NCI-H446 (cell line): Measurements from ENCODE around the gene C10orf95.

Experiments
- DNase-seq, 2 experiments: peaks; one replicate each; lab custom pipeline; 2025; lab: John Stamatoyannopoulos, UW

C10orf95 gene

DNA sequence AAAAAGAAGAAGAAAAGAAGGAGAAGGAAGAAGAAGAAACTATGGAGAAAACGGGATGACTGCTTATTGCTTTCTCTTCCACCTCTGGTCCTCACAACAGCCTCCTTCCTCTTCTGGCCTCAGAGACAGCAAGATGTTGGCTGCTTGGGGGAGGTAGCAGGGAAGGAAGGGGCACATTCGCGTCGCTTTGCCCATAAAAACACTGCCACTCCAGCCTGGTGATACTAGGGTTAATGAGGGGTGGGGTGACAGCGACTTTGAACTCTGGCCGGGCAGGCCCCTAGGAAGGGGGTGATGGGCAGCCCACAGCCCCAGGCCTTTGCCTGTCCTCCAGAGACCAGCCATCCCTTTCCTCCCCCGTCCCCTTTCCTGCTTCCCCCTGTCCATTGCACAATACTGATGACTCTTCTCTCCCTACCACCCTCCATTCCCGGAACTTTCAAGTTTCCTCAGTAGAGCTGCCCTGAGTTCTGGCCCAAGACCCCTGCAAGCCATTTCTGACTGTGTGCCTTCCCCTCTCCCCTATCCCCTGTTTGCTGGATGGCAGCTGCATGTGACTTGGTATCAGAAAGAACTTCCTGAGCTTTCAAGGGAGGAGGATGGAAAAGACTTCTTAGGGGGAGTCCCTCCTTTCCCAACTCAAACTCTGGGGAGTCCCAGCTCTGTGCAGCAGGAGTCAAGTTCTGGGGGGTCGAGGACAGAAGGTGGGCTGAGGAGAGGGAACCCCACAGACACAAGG lies 16.8 kb downstream of the C10orf95 start:
- no peak for DNase-seq

DNA sequence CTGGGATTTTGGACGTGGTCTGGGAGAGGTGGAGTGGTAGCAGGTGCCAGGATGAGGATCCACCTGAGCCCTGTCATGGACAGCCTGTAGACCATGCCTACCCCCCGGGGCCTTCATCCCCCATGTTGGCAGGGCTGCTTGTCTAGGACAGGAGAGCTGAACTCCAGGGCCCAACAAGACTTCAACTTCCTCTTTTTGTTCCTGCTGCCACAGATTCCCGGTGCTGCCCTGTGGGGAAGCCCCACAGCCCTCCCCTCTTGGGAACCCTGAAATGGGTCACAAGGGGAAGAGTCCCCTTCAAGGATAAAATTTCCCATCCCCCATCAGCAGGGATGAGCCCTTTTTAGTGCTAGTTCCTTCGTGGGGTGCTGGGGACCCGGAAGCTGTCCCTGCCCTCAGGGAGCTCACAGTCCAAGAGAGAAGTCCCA lies 17.7 kb downstream of the C10orf95 start:
- no peak for DNase-seq

DNA sequence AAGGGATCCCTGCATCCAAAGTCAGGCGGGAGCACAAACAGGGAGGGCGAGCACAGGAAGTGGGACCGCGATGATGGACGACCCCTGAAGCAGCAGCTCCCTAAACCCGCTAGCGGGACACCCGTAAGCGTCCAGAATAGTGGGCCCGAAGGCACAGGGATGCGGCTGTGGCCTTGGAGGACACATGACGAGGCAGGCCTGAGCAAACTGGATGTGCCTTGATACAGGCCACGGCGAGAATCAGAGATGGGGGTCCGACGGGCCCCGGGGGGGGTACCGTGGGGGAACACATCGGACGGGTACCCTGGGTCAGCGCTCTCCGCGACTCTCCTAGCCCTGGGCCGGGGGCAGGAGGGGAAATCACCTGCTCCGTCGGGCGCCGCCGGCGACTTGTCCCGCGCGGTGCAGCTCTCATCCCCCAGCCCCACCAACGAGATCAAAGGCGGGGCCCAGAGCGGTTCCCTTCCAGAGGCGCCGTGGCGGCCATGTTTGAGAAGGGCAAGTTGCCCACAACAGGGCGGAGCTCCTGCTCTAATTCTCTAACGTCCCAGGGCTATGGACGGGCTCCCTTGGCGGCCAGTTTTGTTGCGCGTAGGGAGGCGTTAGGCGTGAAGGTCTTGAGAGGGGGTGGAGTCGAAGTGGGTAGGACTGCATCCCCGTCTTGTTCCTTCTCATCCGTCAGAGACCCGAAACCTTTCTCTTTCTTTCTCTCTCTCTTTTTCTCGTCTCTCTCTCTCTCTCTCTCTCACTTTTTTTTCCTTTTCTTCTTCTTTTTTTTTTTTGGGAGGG lies 19.0 kb downstream of the C10orf95 start, which contains the start of gene CUEDC2:
TSS of gene CUEDC2 (minus strand) at position 413 of the 789 bp plus-strand sequence. CDS start 7,386 bp downstream, outside the sequence.
- DNase-seq, result peak; percentile 86 to 96

DNA sequence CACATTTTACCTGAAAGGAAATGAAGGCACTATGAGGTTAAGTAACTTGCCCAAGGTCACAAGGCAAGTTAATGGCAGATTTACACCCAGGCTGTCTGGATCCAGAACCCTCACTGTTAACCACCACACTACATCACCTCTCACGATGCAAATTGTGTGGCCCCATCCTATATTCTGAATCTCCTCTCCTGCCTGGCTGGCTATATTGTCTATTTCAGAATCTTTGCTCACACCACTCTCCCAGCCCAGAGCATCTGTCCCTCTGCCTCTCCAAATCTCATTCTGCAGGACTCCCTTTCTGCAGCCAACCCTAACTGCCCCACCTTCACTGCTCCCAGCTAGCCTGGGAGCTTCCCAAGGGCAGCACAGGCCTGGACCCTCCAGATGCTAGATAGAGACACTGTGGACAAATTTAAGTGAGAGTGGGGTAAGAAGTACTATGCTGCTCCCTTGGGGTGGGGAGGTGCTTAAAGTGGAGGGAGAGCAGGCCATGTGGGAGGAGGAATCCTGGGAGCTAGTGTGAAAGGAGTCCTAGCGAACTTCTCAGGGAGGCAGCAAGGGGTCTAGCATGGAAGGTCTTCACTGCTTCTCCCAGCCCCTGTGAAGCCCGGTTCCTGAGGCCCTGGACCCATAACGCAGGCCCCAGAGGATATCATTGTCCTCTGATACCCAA lies 19.8 kb downstream of the C10orf95 start:
- no peak for DNase-seq

DNA sequence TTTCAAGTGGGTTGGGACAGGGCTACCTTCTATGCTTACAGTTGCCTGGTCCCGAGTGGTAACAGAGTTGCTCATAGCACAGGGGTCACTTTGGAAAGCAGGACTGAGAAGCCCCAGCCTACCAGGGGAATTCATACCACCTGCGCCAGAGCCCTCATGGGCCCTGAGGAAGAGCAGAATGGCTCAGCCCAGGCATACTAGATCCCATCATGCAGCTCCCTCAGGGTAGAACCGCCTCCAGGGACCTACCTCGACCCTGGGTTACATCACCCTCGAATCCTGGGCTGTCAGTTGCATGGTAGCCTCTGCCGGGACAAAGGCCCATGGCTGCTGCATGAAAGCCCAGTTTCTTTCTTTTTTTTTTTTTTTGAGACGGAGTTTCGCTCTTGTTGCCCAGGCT lies 21.9 kb downstream of the C10orf95 start:
- DNase-seq, result no peak

DNA sequence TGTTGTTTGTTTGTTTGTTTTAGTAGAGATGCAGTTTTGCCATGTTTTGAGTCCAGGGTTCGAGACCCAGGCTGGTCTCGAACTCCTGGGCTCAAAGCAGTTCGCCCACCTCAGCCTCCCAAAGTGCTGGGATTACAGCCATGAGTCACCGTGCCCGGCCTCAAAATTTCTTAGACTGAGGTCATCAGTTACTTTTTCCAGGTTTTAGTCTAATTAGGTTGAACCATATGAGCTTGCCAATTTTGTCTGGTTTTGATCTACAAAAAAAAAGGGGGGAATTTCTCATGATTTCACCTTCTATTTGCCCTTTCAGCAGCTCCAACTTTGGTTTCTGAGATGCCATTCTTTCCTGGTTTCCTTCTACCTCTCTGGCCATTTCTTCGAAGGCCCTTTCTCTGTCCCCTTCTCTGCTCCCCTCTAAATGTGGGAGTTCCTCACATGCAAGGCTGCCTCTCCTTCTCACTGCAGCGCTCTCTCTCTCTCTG lies 24.5 kb downstream of the C10orf95 start:
- no peak for DNase-seq

DNA sequence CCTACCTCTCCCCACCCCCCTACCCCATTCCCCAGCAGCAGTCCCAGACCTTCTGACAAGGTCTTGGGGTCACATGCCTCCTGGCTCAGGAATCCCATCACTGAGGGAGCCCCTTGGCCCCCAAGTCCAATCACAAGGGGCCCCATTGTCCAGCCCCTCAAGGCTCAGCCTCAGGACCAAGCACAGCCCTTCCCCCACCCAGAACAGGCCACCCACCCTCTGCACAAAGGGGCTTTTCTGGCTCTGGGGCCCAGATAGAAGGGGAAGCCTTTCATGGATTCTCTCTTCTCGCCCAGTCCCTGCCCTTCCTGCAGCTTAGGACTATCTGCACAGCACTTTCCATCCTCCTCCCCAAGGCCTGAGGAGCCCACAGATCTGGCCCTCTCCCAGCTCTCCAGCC lies 25.9 kb downstream of the C10orf95 start:
- DNase-seq, result no peak

DNA sequence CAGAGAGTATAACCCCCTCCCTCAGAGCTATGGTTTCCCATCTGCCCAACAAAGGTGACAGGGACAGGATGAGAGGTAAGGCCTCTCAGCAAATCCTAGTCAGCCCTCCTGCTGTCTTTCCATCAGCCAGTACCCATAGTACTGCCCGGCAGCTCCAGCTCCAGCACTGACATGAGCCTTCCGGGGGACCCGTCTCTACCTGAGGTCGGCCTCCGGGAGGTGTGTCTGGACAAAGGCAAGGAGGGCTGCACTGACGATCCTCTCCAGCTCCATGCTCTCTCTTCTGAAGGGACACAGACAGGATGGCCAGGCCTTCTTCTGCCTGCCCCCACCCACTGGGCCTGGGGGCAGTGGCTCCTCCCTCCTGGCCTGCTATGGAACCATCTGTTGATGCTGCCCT lies 26.4 kb downstream of the C10orf95 start:
- DNase-seq, result no peak

DNA sequence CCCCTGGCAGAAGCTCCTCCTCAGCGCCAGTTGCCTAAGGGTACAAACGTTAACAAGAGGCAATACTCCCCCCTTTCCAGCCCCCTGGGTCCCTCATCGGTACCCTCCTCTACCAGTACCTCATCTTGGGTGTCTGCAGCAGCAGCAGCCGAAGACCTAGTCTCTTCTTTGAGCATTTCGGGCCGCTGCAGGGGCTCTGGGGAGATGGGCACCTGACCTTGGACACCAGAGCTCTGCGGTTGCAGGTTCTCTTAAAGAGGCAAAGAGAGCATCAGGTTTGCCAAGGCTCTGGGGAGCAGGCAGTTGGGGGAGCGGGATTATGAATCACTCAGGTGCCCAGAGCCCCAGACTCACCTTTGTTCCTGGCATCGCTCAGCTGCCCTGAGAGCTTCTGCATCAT lies 27.2 kb downstream of the C10orf95 start:
- no peak for DNase-seq

DNA sequence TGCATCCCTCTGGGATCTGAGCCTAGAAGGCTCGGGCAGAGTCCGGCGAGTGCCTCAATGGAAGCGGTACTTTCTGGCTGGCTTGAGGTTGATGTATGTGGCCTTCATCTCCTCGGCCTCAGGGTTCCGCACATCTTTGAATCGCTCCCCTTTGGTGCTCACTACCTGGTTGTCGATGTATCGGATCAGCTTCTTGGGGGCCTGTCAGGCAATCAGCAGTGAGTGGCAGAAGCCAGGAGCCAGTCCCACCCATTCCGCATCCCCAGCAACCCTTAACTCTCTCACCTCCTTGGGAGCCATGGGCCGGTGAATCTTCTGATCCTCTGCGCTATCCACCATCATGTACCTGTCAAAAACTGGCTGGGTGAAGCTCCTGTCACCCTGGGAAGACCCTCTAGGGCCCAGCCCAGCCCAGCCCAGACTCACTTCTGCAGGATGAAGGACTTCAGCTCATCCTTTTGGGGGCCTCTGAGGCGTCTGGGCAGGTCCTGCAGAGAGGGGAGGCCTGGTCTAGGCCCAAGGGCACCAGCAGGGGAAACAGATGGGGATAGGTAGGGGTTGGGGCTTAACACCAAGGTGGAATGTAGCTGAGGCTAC lies 27.9 kb downstream of the C10orf95 start:
- no peak for DNase-seq

DNA sequence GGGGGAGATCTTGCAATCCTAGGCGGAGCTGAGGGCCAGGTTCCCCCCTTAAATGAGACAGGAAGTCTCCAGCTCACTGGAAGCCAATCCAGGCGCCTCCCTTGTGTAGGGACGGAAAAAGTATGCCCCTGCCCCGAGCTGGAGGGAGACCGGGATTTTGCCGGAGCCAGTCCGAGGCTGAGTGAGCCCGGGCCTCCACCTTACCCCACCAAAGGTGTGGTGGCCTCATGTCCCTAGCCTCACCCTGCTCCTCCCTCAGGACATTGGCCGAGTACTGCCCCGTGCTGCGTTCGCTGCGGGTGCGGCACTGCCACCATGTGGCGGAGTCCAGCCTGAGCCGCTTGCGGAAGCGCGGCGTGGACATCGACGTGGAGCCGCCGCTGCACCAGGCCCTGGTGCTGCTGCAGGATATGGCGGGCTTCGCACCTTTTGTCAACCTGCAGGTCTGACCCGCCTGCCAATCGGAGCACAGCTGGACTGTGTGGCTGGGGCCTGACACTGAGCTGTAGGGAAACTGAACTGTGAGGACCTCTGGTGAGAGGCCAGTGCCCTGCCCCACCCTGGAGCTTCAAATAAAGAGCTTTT lies 28.7 kb downstream of the C10orf95 start:
- DNase-seq, result no peak

DNA sequence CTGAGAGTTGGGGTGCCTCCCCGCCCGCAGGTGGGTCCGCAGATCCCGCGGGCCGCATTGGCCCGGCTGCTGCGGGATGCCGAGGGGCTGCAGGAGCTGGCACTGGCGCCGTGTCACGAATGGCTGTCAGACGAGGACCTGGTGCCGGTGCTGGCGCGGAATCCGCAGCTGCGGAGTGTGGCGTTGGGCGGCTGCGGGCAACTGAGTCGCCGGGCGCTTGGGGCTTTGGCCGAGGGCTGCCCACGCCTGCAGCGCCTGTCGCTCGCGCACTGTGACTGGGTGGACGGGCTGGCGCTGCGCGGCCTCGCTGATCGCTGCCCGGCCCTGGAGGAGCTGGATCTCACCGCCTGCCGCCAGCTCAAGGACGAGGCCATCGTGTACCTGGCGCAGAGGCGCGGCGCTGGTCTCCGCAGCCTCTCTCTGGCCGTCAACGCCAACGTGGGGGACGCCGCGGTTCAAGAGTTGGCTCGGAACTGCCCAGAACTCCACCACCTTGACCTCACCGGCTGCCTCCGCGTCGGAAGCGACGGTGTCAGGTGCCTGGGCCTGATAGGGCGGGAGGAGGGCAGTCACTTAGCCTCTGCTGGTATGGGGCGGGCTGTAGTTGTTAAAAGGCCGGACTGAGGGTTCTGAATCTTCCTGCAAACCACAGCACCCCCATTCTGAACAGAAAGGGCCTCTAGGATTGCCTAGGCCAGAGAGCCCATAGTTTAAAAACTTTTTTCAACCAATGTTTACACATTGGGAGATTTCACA lies 29.4 kb downstream of the C10orf95 start:
- no peak for DNase-seq

DNA sequence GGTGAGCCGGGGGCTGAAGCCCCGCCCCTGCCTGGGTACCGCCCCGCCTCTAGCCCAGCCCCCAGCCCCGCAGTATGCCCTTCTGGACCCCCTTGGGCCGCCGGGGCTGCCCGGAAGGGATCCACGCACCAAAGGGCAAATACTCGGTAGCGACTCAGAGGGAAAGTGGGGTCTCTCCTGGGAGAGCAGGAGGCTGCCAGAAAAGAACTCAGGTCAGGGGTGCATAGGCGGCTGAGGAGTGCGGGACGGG lies 29.9 kb downstream of the C10orf95 start:
- no peak for DNase-seq

DNA sequence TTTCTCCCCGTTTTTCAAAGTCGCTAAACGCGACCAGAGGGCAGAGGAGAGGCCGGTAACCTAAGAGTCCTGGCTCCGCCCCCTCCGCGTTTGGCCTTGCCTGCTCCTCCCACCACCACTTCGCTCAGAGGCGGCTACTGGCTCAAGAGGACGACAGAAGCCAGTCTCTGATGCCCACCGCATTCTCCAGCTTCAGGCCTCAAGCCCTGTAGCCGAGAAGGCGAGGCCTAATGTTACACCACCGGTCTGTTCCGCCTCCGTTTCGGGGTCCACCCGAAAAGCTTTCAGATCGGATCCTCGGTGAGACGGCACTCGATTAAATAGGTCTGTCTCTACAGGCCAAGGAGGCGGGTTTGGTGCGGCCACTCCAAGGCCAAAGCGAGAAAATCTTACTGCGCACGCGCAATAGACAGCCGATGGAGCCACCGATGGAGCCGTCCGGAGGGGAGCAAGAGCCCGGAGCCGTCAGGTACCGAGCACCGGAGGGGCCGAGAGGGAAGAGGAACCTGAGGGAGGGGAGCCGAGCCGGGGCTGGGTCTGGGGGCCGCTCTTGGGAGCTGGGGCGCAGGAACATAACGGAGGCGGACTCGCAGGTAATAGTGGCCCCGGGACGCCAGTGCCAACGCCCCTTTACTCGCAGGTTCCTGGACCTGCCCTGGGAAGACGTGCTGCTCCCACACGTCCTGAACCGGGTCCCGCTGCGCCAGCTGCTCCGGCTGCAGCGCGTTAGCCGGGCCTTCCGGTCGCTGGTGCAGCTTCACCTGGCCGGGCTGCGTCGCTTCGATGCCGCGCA lies 30.4 kb downstream of the C10orf95 start, which contains the start of gene FBXL15:
TSS of gene FBXL15 (plus strand) at position 123 of the 793 bp plus-strand sequence. CDS start at position 417, 294 bp downstream.
- DNase-seq, result peak; percentile 77 to 95

DNA sequence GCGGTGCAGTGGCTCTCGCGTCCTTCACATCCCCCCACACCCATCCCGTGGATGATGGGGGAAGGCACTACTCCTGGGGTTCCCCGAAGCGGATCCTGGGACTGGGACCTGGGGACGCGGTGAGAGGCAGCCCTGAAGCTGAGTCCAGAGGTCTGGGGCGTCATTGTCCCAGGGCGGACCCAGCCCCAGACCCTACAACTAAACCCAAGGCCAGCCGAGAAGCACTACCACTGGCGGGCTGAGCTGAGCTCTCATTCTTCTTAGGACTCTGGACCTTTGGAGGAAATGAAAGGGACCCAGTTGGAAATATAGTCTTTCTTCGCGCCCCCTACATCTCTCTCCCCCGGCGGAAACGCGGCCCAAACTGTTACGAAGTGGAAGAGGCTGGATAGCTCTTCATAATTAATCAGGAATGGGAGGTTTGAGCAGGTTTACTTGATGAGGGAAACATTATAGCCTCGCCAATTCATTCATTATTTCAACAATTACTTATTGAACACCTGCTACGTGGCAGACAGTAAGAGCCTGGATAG lies 31.1 kb downstream of the C10orf95 start:
- DNase-seq, result no peak

DNA sequence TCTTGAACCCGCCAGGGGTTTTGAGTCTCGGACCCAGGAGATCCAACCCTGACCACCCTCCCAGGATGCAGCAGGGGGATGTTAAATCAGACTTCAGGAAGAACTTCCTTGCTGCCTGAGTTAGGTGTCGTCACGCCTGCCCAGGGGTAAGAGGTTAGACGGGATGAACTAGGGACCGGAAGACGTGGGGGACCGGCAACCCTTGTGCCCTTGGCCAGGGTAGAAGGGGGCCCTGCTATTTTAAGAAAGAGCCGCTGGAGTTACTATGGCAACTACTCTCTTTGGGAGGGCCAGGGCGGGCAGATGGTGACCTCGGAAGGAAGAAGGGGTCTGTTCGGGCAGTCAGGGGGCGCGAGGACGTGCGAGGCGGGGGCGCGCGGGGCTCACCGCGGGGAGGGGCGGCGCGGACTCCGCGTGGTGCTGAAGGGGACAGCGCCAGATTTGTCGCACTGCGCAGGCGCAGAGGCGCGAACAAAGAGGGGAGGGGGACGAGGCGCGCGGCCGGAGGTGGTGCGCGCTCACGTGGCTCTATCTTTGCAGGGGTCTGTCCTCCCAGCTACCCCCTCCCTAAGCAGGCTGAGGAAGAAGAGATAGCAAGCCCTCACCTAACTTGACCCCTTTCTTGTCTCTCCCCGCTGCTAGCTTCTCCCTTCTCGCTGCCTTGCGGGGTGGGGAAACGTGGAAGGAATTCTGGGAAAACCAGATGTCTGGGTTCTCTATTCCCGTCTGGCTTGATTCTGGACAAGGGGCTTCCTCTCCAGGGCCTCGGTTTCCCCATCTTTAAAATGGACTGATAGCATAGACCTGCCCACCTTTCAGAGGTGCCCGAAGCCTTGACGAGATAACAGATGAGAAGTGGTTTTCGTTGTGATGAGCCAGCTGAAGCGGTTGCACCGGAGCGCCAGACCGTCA lies 31.8 kb downstream of the C10orf95 start:
- DNase-seq, result peak; percentile 46 to 70

DNA sequence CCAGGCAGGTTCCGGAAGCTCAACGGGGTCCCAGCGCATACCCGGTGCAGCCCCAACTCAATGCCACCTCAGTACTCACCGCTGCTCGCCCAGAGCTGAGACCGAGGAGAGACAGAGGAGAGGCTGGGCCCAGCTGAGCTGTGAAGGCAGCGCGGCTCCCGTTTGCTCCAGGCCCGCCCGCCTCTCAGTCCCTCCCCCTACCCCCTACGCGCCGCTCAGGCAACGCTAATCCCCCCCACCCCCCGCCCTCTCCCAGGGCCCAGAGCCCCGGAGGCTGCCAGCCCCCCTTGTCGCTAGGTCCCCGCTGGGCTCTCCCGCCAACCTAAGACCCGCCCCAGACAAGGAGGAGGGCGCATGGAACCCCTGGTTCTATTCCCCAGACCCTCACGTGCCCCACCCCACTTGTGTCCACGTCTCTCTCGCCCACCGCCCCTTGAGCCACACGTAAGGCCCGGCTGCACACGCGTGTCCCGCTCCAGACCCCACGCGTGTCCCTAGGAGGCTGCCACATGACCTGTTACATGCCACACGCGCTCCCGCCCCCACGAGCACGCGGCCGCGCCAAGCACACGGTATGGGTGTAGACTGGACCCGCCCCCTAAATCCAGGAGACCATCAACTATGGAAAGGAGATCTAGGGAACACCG lies 32.6 kb downstream of the C10orf95 start, which contains the start of gene PSD:
TSS of gene PSD (minus strand) at position 164 of the 647 bp plus-strand sequence. CDS start 1,747 bp downstream, outside the sequence.
- peak; percentile 58 to 70 for DNase-seq

DNA sequence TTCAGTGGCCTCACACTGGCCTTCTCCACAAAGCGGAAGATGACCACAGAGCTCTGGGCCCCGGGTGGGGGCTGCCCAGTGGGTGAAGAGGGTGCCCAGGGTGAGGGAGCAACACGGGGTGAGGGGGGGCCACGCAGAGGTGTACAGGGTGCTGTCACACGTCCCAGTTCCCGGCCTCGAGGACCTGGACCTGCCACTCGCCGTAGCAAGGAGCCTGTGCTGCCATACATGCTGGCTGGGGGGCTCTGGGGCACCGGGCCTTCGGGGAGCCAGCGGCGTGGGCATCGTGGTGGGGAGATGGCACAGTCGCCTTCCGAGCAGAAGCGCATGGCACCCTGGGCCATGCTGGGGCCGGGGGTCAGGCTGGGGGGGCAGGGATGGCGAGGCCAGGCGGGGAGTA lies 34.6 kb downstream of the C10orf95 start:
- DNase-seq, result no peak
